NB4 (cell line): Measurements from ENCODE around the gene NLRP7.

Source experiments
- CTCF ChIP-seq: IDR thresholded peaks from one replicate; pipeline ENCODE4 v1.5.1; 2012; ENCODE audit warnings: low read depth, low read length
- MAX ChIP-seq: IDR thresholded peaks from 2 replicates; pipeline ENCODE4 v1.6.1; 2011; ENCODE audit warnings: low read depth, low read length
- MYC ChIP-seq: IDR thresholded peaks from 2 replicates; pipeline ENCODE4 v1.6.1; 2011; ENCODE audit warnings: low read depth, low read length
- POLR2A ChIP-seq: IDR thresholded peaks from 2 replicates; pipeline ENCODE4 v1.6.1; 2011; ENCODE audit warnings: mild to moderate bottlenecking; ENCODE audit not compliant: insufficient read length; ENCODE audit errors: extremely low read depth

GRCh38 chr19:54873990-54874389 is 73.3 kb downstream of the NLRP7 start, which contains the start of gene FCAR:
- no peak for TF ChIP-seq CTCF
- no peak for TF ChIP-seq POLR2A
- no peak for TF ChIP-seq MYC
- TF ChIP-seq MAX = no peak
